HG02840 (cell line): ENCODE results near the gene CRYBB1.

Source experiments
- ATAC-seq: cut with Tn5 transposase; IDR thresholded peaks from one replicate; pipeline ENCODE4 v1.9.1; 2021; ENCODE audit warnings: mild to moderate bottlenecking, moderate library complexity, moderate number of reproducible peaks; ENCODE audit not compliant: unreplicated experiment, low FRiP score

Gene CRYBB1

DNA sequence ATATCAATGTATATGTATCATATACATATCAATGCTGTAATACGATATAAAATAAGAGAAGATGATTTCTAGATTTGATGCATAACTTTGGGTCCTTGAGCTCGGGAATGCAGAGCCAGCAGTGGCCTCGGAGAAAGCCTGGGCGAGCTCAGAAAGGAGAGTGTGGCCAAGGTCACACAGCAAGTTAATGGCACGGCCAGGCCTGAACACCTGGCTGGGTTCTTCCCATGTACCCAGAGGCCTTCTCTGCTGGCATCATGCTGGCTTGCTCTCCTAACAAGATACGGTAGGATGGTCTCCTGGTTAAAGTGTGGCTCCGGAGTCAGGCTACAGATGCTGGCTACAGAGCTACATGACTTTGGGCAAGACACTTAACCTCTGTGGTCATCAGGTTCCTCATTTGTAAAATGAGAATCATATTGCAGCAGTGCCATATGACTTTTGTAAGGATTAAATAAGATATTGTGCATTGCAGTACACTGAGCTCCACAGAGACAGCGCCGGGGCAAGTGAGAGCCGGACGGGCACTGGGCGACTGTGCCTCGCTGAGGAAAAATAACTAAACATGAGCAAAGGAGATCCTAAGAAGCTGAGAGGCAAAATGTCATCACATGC is 57.8 kb downstream of the CRYBB1 start:
- no peak for ATAC-seq

DNA sequence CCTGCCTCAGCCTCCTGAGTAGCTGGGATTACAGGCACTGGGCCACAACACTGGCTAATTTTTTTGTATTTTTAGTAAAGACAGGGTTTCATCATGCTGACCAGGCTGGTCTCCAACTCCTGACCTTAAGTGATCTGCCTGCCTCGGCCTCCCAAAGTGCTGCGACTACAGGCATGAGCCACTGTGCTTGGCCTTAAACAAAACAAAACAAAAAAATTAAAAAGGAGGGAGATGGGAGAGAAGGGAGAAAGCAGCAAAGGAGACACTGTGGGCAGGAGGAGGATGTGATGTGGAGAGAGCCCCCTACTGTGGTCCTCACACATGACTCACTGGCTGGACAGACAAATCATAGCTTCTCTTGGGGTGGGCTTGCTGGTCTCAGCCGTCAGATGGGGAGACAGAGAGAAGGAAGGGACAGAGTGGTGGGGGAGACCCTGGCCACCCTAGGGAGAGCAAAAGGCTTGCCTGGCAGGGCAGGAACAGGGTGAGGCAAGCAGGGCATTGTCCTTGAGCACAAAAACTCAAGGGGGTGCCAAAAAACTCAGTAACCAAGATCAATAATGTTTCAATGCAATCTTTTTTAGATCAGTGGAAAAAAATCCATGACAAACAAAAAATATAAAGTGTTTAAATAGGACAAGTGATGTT is 59.5 kb downstream of the CRYBB1 start:
- ATAC-seq, result no peak

DNA sequence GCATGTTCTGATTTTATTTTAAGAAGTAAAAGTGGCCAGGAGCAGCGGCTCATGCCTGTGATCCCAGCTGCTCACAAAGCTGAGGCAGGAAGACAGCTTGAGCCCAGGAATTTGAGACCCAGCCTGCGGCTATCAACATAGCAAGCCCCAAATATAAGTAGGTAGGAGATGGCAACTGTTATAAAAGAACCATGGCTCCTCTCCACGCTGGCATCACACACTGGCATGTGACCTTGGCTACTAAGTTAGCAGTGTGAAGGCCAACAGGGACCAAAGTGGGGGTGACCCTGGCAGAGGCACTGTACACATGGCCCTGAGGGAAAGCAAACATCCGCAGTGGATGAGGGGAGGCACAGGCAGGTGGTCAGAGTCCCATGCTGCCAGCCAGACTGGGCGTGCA is 60.9 kb downstream of the CRYBB1 start:
- ATAC-seq, result no peak

DNA sequence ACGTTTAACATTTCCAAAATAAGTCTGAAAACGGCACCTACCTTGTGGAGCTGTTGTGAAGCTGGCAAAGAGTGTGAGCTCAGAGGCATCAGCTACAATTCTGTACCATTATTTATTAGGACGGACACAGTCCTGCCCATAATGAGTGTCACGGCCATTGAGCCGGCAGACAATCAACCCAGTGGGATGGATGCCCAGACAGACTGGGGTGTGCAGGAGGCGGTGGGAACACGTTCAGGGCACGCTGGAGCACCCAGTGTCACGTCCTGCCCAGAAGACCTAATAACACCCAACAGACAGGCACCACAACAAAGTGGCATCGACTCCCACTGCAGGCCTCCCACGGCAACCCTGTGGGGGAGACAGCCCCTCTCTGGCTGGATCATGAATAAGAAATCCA is 62.3 kb downstream of the CRYBB1 start:
- ATAC-seq, result no peak

- ATAC-seq, result no peak
These were observed 62.9 kb downstream of the CRYBB1 start for GRCh38 chr22:26554956-26555355.

- no peak for ATAC-seq
These were observed 64.6 kb downstream of the CRYBB1 start for GRCh38 chr22:26553056-26553752.

DNA sequence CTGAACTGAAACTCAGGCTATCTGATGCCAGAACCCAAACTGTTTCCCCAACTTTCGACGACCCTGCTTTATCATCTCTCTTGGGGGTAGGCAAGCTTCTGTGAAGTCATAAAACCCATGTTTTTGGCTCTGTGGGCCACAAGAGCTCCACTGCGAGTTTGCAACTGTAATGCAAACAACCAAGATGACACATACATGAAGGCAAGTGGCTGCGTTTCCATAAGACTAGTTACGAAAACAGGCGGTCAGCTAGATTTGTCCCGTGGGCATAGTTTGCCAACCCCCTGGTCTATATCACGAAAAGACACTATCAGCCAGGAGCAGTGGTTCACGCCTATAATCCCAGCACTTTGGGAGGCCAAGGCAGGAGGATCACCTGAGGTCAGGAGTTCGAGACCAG is 65.4 kb downstream of the CRYBB1 start:
- ATAC-seq, result no peak

GRCh38 chr22:26551568-26551967 is 66.3 kb downstream of the CRYBB1 start:
- ATAC-seq, result no peak

DNA sequence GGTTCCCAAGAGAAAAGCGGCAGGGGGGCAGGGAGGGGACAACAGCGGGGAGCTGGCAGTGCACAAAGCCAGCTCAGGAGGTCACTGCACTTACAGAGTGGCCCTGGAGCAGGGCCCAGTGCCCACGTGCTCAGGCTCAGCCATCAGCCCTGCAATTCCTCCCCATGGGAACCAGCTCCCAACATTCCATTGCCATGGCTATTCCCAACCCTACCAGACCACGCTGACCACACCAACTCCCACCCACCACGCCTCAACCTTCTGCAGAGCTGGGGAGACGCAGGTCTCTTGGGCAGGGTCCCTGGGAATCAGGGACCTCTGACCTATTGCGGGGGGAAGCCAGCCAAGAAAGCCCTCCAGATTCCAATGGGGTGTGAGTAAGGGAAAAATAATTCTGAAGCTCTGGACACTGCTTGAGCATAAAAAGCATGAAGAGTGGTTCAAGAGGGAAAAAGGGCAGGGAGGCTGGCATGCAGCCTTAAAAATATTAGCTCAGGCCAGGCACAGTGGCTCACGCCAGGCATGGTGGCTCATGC is 67.3 kb downstream of the CRYBB1 start:
- no peak for ATAC-seq

DNA sequence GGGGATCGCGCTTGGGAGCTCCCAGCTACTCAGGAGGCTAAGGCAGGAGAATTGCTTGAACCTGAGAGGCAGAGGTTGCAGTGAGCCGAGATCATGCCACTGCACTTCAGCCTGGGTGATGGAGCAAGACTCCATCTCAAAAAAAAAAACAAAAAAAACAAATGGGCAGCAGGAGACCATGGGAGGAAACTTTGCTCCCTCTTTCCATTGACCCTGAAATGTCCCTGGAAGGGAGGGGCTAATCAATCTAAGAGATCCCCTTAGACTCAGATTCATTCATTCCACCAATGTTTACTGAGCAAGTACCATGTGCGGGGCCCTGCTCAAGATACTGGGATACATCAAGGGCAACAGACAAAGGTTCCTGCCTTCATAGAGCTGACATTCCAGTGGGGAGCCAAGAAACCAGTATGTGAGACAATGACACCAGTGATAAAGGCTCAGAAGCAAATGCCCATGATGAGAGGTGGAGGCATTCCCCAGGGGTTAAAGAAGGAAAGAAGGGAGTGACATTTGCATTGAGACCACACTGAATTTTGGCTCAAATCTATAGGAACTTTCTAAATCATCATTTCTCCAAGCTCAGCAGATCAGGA is 67.8 kb downstream of the CRYBB1 start:
- no peak for ATAC-seq
